Stomach (tissue), 9 donors: ENCODE measurements around the gene MKLN1. TPM values are rescaled to one million over a fixed set of nuclear protein-coding genes. Genes with fewer than 3 reads are reported as not detected.

Experiments
- DNase-seq, 2 donors: peaks; one replicate each; pipeline versions ENCODE4 v3.0.0 to v3.0.0-alpha.2; 2013 to 2019
- H3K27ac ChIP-seq, 5 donors: fragments of 200-600 bp in 4 of 5; sonication (generic) in 4 of 5; one replicate each; pipeline ENCODE4 v1.5.1; 2013 to 2019; ENCODE audit warnings: mild to moderate bottlenecking in 1 of 5, moderate library complexity in 1 of 5
- H3K27me3 ChIP-seq, 3 donors: fragments of 200-600 bp; sonication (generic); one replicate each; pipeline ENCODE4 v1.5.1; 2017 to 2019; ENCODE audit warnings: mixed run types in 1 of 3
- H3K36me3 ChIP-seq, 4 donors: fragments of 200-600 bp; sonication (generic); 1 replicate in 3 of 4; 2 replicates in 1 of 4; pipeline ENCODE4 v1.5.1; 2016 to 2019
- H3K4me1 ChIP-seq, 4 donors: fragments of 200-600 bp; sonication (generic); one replicate each; pipeline ENCODE4 v1.5.1; 2016 to 2019
- H3K4me3 ChIP-seq, 4 donors: fragments of 200-600 bp; sonication (generic) in 3 of 4; one replicate each; pipeline ENCODE4 v1.5.1; 2016 to 2019; ENCODE audit warnings: mild to moderate bottlenecking in 1 of 4
- H3K9me3 ChIP-seq, 4 donors: fragments of 200-600 bp; sonication (generic); one replicate each; pipeline ENCODE4 v1.5.1; 2016 to 2019
- CTCF ChIP-seq, 7 experiments: fragments of 450-650 bp in 4 of 7; fragments of 200-600 bp in 3 of 7; sonication (generic) in 3 of 7; IDR thresholded peaks; one replicate each; pipeline ENCODE4 v1.5.1; 2016 to 2019; ENCODE audit warnings: antibody characterized with exemption in 7 of 7, control low read depth in 2 of 7, mild to moderate bottlenecking in 1 of 7
- EP300 ChIP-seq: sonication (generic); formaldehyde crosslinking; IDR thresholded peaks from one replicate; pipeline ENCODE4 v1.6.1; 2017; ENCODE audit warnings: antibody characterized with exemption
- POLR2A ChIP-seq, 4 donors: fragments of 450-650 bp; IDR thresholded peaks; one replicate each; pipeline ENCODE4 v1.6.1; 2016; ENCODE audit warnings: antibody characterized with exemption in 4 of 4, control low read depth in 2 of 4, mild to moderate bottlenecking in 1 of 4, moderate library complexity in 1 of 4
- POLR2AphosphoS5 ChIP-seq, 3 donors: sonication (generic); formaldehyde crosslinking; IDR thresholded peaks; one replicate each; pipeline ENCODE4 v1.6.1; 2016; ENCODE audit warnings: antibody characterized with exemption in 3 of 3
- WGBS, 5 donors: extraction: QIAGEN DNeasy Blood & Tissue Kit in 3 of 5; methylation state at CpG; one replicate each; pipeline versions ENCODE4 v1.1.5 to v1.1.7; 2013 to 2018; 5-methylcytosine and 5-hydroxymethylcytosine counted together
- intact Hi-C: fragments of 100-400 bp; cut with DNase I; formaldehyde crosslinking; loops from one replicate; pipeline ENCODE4 v1.15.1; 2023; ENCODE audit warnings: low total_unique reads
- polyA plus RNA-seq, 3 donors: library from polyadenylated mRNA; stranded (reverse); fragments of 200-250 nt; gene quantifications; one replicate each; pipeline ENCODE4 v1.2.3, GENCODE V29; 2013
- total RNA-seq, 5 donors: library from RNA; depleted of rRNA; stranded (reverse); fragments of >200 nt; gene quantifications; one replicate each; pipeline versions ENCODE4 v1.1.0 to v1.2.3, GENCODE V29; 2014 to 2016
- donor health status: healthy with polysubstance abuse.
- donor health status: Bipolar disorder and iron deficiency.
- donor health status: healthy.

The MKLN1 gene
- total and polyA plus RNA-seq, 8 donors: 9.4 to 147 (median 30.8) TPM

DNA sequence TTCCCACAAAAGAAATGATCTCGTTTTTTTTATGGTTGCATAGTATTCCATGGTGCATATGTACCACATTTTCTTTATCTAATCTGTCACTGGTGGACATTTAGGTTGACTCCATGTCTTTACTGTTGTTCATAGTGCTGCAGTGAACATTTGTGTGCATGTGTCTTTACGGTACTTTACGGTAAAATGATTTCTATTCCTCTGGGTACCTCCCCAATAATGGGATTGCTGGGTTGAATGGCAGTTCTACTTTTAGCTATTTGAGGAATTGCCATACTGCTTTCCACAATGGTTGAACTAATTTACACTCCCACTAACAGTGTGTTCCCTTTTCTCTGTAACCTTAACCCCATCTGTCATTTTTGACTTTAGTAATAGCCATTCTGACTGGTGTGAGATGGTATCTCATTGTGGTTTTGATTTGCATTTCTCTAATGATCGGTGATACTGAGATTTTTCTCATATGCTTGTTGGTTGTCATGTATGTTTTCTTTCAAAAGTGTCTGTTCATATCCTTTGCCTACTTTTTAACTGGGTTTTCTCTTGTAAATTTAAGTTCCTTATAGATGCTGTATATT, 37.2 kb downstream of the MKLN1 start:
- intact Hi-C loops: no loop called here
- H3K4me1 ChIP-seq: peaks cover 9 to 90% (median 53%) of the 10 kb centered on the region in 4 donors

DNA sequence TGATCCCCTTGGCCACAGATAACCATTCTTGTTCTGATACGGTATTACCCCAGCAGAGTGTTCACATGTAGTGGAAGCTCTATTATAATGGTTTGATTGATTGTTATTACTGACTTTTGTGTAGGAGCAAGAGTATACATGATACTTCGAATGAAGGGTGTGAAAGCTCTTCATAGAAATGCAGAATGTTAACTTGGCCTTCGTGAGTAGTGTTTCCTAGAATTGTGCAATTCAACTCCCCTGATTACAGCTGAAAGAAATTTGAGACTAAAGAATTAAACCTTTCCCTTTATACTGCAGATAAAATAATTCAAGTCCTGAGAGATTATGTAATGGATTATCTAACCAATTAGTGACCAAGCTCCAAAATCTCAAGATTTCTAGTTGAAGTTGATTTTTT, 38.2 kb downstream of the MKLN1 start:
- Histone ChIP-seq H3K4me3 (no peak overlapping the region), H3K4me1 (peaks cover 9 to 86% (median 50%) of the 10 kb centered on the region in 4 donors), H3K9me3 (no peaks in the 10 kb centered on the region), H3K27me3 (no peaks in the 10 kb centered on the region), H3K36me3 (no peaks in the 10 kb centered on the region), H3K27ac (peak overlapping the region in 1 of 5 donors; percentile 11)
- intact Hi-C loops: no loop called here
- TF ChIP-seq EP300 (no peak), POLR2A (IDR thresholded peaks at IDR 0.05) (no peak), POLR2AphosphoS5 (IDR thresholded peaks at IDR 0.05) (no peak), CTCF (IDR thresholded peaks at IDR 0.05) (no peak)
- peak in 1 of 2 donors; percentile 18 for DNase-seq
- whole genome bisulfite sequencing, 5 donors: 35 to 44% (median 39%) methylated on average over 3 of the region's 3 CpGs

More for the DNA sequence above, 37.2 kb downstream of the MKLN1 start:
- H3K36me3 ChIP-seq: no peaks in the 10 kb centered on the region
- 89 to 97% (median 92%) methylated on average over 4 of the region's 4 CpGs for WGBS, 5 donors
- no peaks in the 10 kb centered on the region for H3K9me3 ChIP-seq
- no peak for DNase-seq
- no peaks in the 10 kb centered on the region for H3K27me3 ChIP-seq
- H3K4me3 ChIP-seq: no peak overlapping the region
- H3K27ac ChIP-seq: no peak overlapping the region
- TF ChIP-seq POLR2A (IDR thresholded peaks at IDR 0.05) (no peak), CTCF (IDR thresholded peaks at IDR 0.05) (no peak), EP300 (no peak), POLR2AphosphoS5 (IDR thresholded peaks at IDR 0.05) (no peak)

DNA sequence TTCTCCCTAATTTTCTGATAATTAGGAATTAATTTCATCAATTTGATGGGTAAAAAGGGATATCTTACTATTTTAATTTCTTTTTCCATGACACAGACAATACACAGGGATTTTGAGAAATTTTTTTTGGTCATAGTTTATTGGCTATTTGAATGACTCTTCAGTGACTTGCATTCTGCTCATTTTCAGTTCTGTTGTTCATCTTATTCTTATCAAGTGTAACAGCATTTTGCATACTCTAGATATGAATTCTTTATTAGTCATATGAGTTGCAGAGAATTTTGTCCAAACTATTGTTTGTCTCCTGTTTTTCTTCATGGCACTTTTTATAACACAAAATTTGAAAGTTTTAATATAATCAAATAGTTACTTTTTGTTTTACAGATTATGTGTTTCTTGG, 41.7 kb downstream of the MKLN1 start:
- H3K4me1 ChIP-seq: peaks cover 4 to 81% (median 49%) of the 10 kb centered on the region in 4 donors
- no peak overlapping the region for H3K4me3 ChIP-seq
- no peak overlapping the region for H3K27ac ChIP-seq
- TF ChIP-seq EP300: no peak
- no peak for TF ChIP-seq POLR2AphosphoS5 (IDR thresholded peaks at IDR 0.05)
- TF ChIP-seq CTCF (IDR thresholded peaks at IDR 0.05): no peak
- TF ChIP-seq POLR2A (IDR thresholded peaks at IDR 0.05): no peak
- no peaks in the 10 kb centered on the region for H3K9me3 ChIP-seq
- no peaks in the 10 kb centered on the region for H3K36me3 ChIP-seq
- intact Hi-C loops: no loop called here
- no peaks in the 10 kb centered on the region for H3K27me3 ChIP-seq
- no peak for DNase-seq

GRCh38 chr7:131370523-131370968, 42.9 kb downstream of the MKLN1 start:
- Histone ChIP-seq H3K4me1 (peaks cover 4 to 88% (median 49%) of the 10 kb centered on the region in 4 donors), H3K27ac (no peak overlapping the region), H3K27me3 (no peaks in the 10 kb centered on the region), H3K36me3 (no peaks in the 10 kb centered on the region), H3K9me3 (no peaks in the 10 kb centered on the region), H3K4me3 (no peak overlapping the region)
- no peak for TF ChIP-seq CTCF (IDR thresholded peaks at IDR 0.05)
- no peak for TF ChIP-seq EP300
- no peak for TF ChIP-seq POLR2AphosphoS5 (IDR thresholded peaks at IDR 0.05)
- TF ChIP-seq POLR2A (IDR thresholded peaks at IDR 0.05): no peak
- peak in 1 of 2 donors; percentile 14 for DNase-seq
- 59 to 69% (median 64%) methylated on average over 1 of the region's 1 CpG for WGBS, 5 donors
- intact Hi-C loops: no loop called here
